ENCODE data around the gene EFCAB5. TPM values are rescaled to one million over a fixed set of nuclear protein-coding genes. Genes with fewer than 3 reads are reported as not detected.

EFCAB5 gene
- total RNA-seq, 2 donors from 2014 or later, result 1.3 to 1.6 TPM

DNA sequence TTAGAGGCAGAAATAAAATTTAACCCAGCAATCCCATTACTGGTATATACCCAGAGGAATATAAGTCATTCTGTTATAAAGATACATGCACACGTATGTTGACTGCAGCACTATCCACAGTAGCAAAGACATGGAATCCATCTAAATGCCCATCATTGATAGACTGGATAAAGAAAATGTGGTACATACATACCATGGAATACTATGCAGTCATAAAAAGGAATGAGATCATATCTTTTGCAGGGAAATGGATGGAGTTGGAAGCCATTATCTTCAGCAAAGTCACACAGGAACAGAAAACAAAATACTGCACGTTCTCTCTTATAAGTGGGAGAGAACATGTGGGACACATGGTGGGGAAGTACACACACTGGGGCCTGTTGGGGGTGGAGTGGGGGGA, 34.5 kb upstream of the EFCAB5 start:
- no peaks in the 10 kb centered on the region for H3K4me1 ChIP-seq
- H3K9ac ChIP-seq (ENCODE audit: low read depth in 2 of 2, low read length in 2 of 2), result no peak overlapping the region
- no peaks in the 10 kb centered on the region for H3K27me3 ChIP-seq
- no peak for DNase-seq
- H3K9me3 ChIP-seq, result no peaks in the 10 kb centered on the region
- H3K27ac ChIP-seq, result no peak overlapping the region
- TF ChIP-seq CTCF (IDR thresholded peaks at IDR 0.05), result no peak
- intact Hi-C loops (cut with DNase I), result no loop called here
- no peaks in the 10 kb centered on the region for H3K36me3 ChIP-seq
- H3K4me3 ChIP-seq, result no peak overlapping the region

DNA sequence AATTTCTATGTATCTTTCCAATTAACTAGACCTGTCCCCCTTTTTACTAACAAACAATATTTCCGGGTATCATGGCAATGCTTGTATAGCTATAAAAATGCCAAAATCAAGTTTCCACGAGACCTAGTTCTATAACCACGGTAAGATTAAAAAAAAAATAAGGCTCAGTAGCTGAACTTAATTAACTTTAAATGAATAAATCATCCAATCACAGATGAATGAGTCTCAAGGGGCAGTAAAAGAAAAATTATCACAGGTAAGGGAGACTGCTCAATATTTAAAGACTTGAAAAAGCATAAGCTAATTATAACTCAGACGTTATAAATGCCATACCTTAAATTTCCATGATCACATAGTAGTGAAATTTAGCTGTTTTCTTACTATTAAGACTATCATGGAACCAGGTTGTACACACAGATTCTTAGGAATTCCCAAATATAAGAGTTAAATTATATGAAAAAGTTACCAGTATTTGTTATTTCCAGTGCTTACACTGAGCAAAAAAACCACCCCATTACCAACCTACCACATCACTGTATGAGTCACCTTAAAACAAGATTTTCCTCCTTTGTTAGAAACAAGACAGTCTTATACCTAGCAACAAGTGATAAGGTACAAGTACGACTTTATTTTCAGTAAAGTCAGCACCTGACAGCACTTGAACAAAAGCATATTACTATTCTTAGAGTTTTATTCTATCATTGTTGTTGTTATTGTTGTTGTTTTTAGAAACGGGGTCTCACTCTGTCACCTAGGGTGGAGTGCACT, 32.0 kb upstream of the EFCAB5 start:
- H3K36me3 ChIP-seq, result no peaks in the 10 kb centered on the region
- H3K27ac ChIP-seq, result no peak overlapping the region
- no peaks in the 10 kb centered on the region for H3K4me1 ChIP-seq
- intact Hi-C loops (cut with DNase I), result no loop called here
- no peak overlapping the region for H3K9ac ChIP-seq (ENCODE audit: low read depth in 2 of 2, low read length in 2 of 2)
- no peaks in the 10 kb centered on the region for H3K9me3 ChIP-seq
- DNase-seq, result no peak
- TF ChIP-seq CTCF (IDR thresholded peaks at IDR 0.05), result no peak
- H3K4me3 ChIP-seq, result no peak overlapping the region
- no peaks in the 10 kb centered on the region for H3K27me3 ChIP-seq

- H3K36me3 ChIP-seq, result no peaks in the 10 kb centered on the region
- H3K27me3 ChIP-seq, result no peaks in the 10 kb centered on the region
- H3K27ac ChIP-seq, result no peak overlapping the region
- no peak overlapping the region for H3K9ac ChIP-seq (ENCODE audit: low read depth in 2 of 2, low read length in 2 of 2)
- H3K4me3 ChIP-seq, result no peak overlapping the region
- TF ChIP-seq CTCF (IDR thresholded peaks at IDR 0.05), result no peak
- H3K9me3 ChIP-seq, result no peaks in the 10 kb centered on the region
- no peak for DNase-seq
- H3K4me1 ChIP-seq, result no peaks in the 10 kb centered on the region
- intact Hi-C loops (cut with DNase I), result no loop called here
These were observed 29.7 kb upstream of the EFCAB5 start for GRCh38 chr17:29911641-29912177.

GRCh38 chr17:29914819-29915537, 26.5 kb upstream of the EFCAB5 start:
- Histone ChIP-seq H3K27ac (no peak overlapping the region), H3K9ac (ENCODE audit: low read depth in 2 of 2, low read length in 2 of 2) (no peak overlapping the region), H3K27me3 (no peaks in the 10 kb centered on the region), H3K36me3 (no peaks in the 10 kb centered on the region), H3K4me1 (no peaks in the 10 kb centered on the region), H3K4me3 (no peak overlapping the region), H3K9me3 (no peaks in the 10 kb centered on the region)
- no peak for TF ChIP-seq CTCF (IDR thresholded peaks at IDR 0.05)
- intact Hi-C loops (cut with DNase I), result no loop called here
- DNase-seq, result no peak

DNA sequence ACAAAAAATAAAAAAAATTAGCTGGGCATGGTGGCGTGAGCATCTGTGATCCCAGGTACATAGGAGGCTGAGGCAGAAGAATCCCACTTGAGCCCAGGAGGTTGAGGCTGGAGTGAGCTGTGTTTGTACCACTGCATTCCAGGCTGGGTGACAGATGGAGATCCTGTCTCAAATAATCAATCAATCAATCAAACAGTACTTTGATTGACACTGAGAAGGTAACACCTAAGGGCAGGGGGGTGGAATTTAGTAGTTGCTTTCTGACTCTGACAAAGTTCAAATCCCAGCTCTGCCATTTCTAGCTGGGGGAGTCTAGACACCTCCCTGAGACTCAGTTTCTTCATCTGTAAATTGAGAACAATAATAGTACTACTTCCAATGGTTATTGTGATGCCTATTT, 23.4 kb upstream of the EFCAB5 start:
- H3K9ac ChIP-seq (ENCODE audit: low read depth in 2 of 2, low read length in 2 of 2), result no peak overlapping the region
- H3K36me3 ChIP-seq, result no peaks in the 10 kb centered on the region
- no peak overlapping the region for H3K27ac ChIP-seq
- H3K27me3 ChIP-seq, result no peaks in the 10 kb centered on the region
- no peak for DNase-seq
- no peak for TF ChIP-seq CTCF (IDR thresholded peaks at IDR 0.05)
- H3K4me3 ChIP-seq, result no peak overlapping the region
- no peaks in the 10 kb centered on the region for H3K4me1 ChIP-seq
- H3K9me3 ChIP-seq, result no peaks in the 10 kb centered on the region
- intact Hi-C loops (cut with DNase I), result no loop called here

All from colonic mucosa (tissue), 4 donors.